ENCODE data around the gene NUP205.
"Not testable (repeated sequence)": the region's sequence is repeated elsewhere in the genome, so short reads cannot be mapped to it uniquely, and the experiment has no call there.

The NUP205 gene

DNA sequence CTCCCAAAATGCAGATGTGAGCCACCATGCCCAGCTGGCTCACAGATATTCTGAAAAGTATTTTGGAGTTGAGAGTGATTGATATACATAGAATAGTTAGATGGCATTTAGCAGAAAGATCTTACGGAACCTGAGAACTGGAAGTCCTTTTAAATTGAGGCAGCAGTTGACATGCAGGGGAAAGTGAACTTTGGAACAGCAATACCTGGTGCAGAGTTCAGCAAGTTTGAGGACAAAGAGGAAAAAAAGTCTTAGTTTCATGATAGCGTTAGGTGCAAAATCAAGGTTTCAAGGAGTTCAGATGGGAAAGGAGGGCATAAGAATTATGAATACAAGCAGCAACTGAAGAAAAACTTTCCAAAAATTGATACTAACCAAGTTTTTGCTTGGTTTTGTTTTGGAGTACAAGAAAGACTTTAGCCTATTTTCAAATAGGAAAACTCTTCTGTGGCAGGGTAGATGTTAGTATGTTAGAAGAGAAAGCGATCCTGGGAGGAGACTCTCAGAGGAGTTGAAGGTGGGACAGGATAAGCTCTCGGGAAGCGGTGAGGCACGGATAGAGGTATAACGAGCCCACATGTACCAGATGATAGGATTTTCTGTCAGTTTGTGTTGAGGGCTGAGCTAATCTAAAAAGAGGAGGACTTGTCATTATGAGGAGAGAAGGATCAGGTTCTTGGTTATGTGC, 76.6 kb downstream of the NUP205 start:
- Histone ChIP-seq H3K36me3 (ENCODE audit: control insufficient read depth, low read depth, low read length) (peaks cover 88% of the 10 kb centered on the region), H3K4me1 (ENCODE audit: control insufficient read depth, low read depth, low read length) (no peaks in the 10 kb centered on the region), H3K27me3 (ENCODE audit: control insufficient read depth, insufficient read depth, low read length) (no peaks in the 10 kb centered on the region), H3K4me3 (ENCODE audit: low read length) (no peak overlapping the region), H3K9me3 (ENCODE audit: control insufficient read depth, low read depth, low read length) (no peaks in the 10 kb centered on the region), H3K9ac (ENCODE audit: low read length) (no peak overlapping the region), H3K27ac (ENCODE audit: low read length) (no peak overlapping the region)

DNA sequence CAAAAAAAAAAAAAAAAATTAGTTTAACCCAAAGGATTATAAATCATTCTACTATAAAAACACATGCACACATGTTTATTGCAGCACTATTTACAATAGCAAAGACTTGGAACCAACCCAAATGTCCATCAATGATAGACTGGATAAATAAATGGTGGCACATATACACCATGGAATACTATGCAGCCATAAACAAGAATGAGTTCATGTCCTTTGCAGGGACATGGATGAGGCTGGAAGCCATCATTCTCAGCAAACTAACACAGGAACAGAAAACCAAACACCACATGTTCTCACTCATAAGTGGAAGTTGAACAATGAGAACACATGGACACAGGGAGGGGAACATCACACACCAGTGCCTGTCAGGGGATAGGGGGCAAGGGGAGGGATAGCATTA, 82.0 kb downstream of the NUP205 start:
- not testable (repeated sequence) for H3K9ac ChIP-seq (ENCODE audit: low read length); H3K27me3 ChIP-seq (ENCODE audit: control insufficient read depth, insufficient read depth, low read length); H3K4me1 ChIP-seq (ENCODE audit: control insufficient read depth, low read depth, low read length); H3K4me3 ChIP-seq (ENCODE audit: low read length); H3K9me3 ChIP-seq (ENCODE audit: control insufficient read depth, low read depth, low read length); H3K27ac ChIP-seq (ENCODE audit: low read length)
- H3K36me3 ChIP-seq (ENCODE audit: control insufficient read depth, low read depth, low read length): peaks cover 93% of the 10 kb centered on the region

GRCh38 chr7:135644154-135644553, 86.4 kb downstream of the NUP205 start:
- H3K4me3 ChIP-seq (ENCODE audit: low read length): no peak overlapping the region
- no peaks in the 10 kb centered on the region for H3K4me1 ChIP-seq (ENCODE audit: control insufficient read depth, low read depth, low read length)
- no peaks in the 10 kb centered on the region for H3K27me3 ChIP-seq (ENCODE audit: control insufficient read depth, insufficient read depth, low read length)
- no peak overlapping the region for H3K27ac ChIP-seq (ENCODE audit: low read length)
- peaks cover 96% of the 10 kb centered on the region for H3K36me3 ChIP-seq (ENCODE audit: control insufficient read depth, low read depth, low read length)
- no peaks in the 10 kb centered on the region for H3K9me3 ChIP-seq (ENCODE audit: control insufficient read depth, low read depth, low read length)
- no peak overlapping the region for H3K9ac ChIP-seq (ENCODE audit: low read length)

DNA sequence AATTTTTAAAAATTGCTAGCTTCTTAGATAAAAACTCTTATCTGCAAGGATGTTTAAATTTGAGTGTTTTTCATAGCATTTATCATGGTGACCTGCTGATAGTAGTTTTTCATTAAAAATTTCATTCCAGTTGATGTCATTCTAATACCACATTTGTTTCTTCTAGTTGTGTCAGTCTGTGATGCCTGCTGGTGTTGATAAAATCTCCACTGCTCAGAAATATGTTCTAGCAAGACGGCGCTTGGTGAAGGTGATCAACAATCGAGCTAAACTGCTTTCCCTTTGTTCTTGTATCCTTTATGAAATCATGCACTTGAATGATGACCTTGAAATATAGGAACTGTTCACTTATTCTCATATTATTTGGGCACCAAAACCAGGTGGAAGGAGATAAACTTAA, 87.0 kb downstream of the NUP205 start:
- H3K9me3 ChIP-seq (ENCODE audit: control insufficient read depth, low read depth, low read length): no peaks in the 10 kb centered on the region
- no peak overlapping the region for H3K27ac ChIP-seq (ENCODE audit: low read length)
- H3K9ac ChIP-seq (ENCODE audit: low read length): no peak overlapping the region
- no peaks in the 10 kb centered on the region for H3K27me3 ChIP-seq (ENCODE audit: control insufficient read depth, insufficient read depth, low read length)
- peaks cover 95% of the 10 kb centered on the region for H3K36me3 ChIP-seq (ENCODE audit: control insufficient read depth, low read depth, low read length)
- no peak overlapping the region for H3K4me3 ChIP-seq (ENCODE audit: low read length)
- no peaks in the 10 kb centered on the region for H3K4me1 ChIP-seq (ENCODE audit: control insufficient read depth, low read depth, low read length)

DNA sequence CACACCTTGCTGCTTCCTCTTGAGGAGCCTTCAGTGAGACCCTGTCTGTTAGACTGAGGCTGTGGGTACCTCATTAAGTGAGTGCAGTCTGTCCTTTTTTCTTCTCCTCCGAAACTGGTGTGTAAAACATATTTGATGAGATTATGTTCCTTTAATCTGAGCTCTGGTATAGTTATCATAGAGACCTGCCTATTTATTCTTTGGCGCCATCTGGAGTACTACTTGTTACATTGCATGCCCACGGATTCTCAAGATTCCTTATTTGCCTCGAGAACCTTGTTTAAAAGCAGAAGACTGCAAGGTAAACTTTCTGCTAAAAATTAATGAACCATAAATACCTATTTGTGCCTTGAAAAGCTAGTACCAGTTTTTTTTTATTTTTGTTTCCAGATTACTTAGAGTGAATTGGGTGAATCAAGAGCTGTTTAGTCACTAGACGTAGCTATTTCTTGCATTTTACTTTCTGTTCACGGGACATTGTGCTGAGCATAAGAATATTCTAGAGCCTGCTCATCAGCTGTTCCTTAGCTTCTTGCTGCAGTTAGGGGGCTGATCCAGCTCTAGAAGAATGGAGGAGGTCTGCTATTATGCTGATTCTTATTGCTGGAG, 87.7 kb downstream of the NUP205 start:
- Histone ChIP-seq H3K27ac (ENCODE audit: low read length) (no peak overlapping the region), H3K27me3 (ENCODE audit: control insufficient read depth, insufficient read depth, low read length) (no peaks in the 10 kb centered on the region), H3K4me3 (ENCODE audit: low read length) (no peak overlapping the region), H3K9ac (ENCODE audit: low read length) (no peak overlapping the region), H3K9me3 (ENCODE audit: control insufficient read depth, low read depth, low read length) (no peaks in the 10 kb centered on the region), H3K36me3 (ENCODE audit: control insufficient read depth, low read depth, low read length) (peaks cover 88% of the 10 kb centered on the region), H3K4me1 (ENCODE audit: control insufficient read depth, low read depth, low read length) (no peaks in the 10 kb centered on the region)

- Histone ChIP-seq H3K4me3 (ENCODE audit: low read length) (no peak overlapping the region), H3K27ac (ENCODE audit: low read length) (no peak overlapping the region), H3K4me1 (ENCODE audit: control insufficient read depth, low read depth, low read length) (no peaks in the 10 kb centered on the region), H3K36me3 (ENCODE audit: control insufficient read depth, low read depth, low read length) (peaks cover 70% of the 10 kb centered on the region), H3K9me3 (ENCODE audit: control insufficient read depth, low read depth, low read length) (no peaks in the 10 kb centered on the region), H3K27me3 (ENCODE audit: control insufficient read depth, insufficient read depth, low read length) (no peaks in the 10 kb centered on the region), H3K9ac (ENCODE audit: low read length) (no peak overlapping the region)
These were observed 90.0 kb downstream of the NUP205 start for GRCh38 chr7:135647755-135648154.

GRCh38 chr7:135648235-135648634, 90.5 kb downstream of the NUP205 start:
- Histone ChIP-seq H3K4me3 (ENCODE audit: low read length) (no peak overlapping the region), H3K36me3 (ENCODE audit: control insufficient read depth, low read depth, low read length) (peaks cover 66% of the 10 kb centered on the region), H3K27me3 (ENCODE audit: control insufficient read depth, insufficient read depth, low read length) (no peaks in the 10 kb centered on the region), H3K4me1 (ENCODE audit: control insufficient read depth, low read depth, low read length) (no peaks in the 10 kb centered on the region), H3K27ac (ENCODE audit: low read length) (no peak overlapping the region), H3K9ac (ENCODE audit: low read length) (no peak overlapping the region), H3K9me3 (ENCODE audit: control insufficient read depth, low read depth, low read length) (no peaks in the 10 kb centered on the region)

GRCh38 chr7:135650831-135651573, 93.3 kb downstream of the NUP205 start:
- no peak overlapping the region for H3K4me3 ChIP-seq (ENCODE audit: low read length)
- no peak overlapping the region for H3K9ac ChIP-seq (ENCODE audit: low read length)
- no peaks in the 10 kb centered on the region for H3K4me1 ChIP-seq (ENCODE audit: control insufficient read depth, low read depth, low read length)
- no peak overlapping the region for H3K27ac ChIP-seq (ENCODE audit: low read length)
- H3K36me3 ChIP-seq (ENCODE audit: control insufficient read depth, low read depth, low read length): peaks cover 38% of the 10 kb centered on the region
- no peaks in the 10 kb centered on the region for H3K27me3 ChIP-seq (ENCODE audit: control insufficient read depth, insufficient read depth, low read length)
- no peaks in the 10 kb centered on the region for H3K9me3 ChIP-seq (ENCODE audit: control insufficient read depth, low read depth, low read length)

DNA sequence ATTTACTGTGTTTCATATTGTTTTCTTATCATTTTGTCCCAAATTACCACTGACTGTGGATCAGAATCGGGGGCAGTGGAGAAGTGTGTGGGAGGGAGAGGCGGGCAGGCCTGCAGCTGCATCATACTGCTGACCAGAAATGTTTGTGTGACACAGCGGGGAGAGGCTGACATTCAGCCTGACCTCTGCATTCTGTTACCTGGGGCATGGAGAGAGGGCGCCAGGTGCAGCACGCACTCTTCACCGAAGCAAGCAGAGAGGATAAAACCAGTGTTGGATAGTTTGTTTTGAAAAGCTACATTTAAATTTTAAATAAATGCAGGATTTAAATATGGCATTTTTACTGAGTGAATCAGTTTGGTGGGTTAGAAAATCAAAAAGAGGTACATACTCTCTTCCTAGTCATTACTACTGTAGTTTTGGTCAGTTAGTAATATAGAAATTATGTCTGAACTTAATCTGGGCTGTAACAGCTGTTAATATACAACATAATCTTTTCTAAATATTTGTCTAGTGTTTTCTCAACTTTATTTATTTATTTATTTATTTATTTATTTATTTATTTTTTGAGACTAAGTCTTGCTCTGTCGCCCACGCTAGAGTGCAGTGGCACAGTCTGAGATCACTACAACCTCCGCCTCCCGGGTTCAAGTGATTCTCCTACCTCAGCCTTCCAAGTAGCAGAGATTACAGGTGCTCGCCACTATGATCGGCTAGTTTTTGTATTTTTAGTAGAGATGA, 95.8 kb downstream of the NUP205 start:
- peaks cover 15% of the 10 kb centered on the region for H3K36me3 ChIP-seq (ENCODE audit: control insufficient read depth, low read depth, low read length)
- no peak overlapping the region for H3K9ac ChIP-seq (ENCODE audit: low read length)
- no peak overlapping the region for H3K27ac ChIP-seq (ENCODE audit: low read length)
- no peak overlapping the region for H3K4me3 ChIP-seq (ENCODE audit: low read length)
- H3K9me3 ChIP-seq (ENCODE audit: control insufficient read depth, low read depth, low read length): no peaks in the 10 kb centered on the region
- H3K27me3 ChIP-seq (ENCODE audit: control insufficient read depth, insufficient read depth, low read length): no peaks in the 10 kb centered on the region
- H3K4me1 ChIP-seq (ENCODE audit: control insufficient read depth, low read depth, low read length): no peaks in the 10 kb centered on the region

DNA sequence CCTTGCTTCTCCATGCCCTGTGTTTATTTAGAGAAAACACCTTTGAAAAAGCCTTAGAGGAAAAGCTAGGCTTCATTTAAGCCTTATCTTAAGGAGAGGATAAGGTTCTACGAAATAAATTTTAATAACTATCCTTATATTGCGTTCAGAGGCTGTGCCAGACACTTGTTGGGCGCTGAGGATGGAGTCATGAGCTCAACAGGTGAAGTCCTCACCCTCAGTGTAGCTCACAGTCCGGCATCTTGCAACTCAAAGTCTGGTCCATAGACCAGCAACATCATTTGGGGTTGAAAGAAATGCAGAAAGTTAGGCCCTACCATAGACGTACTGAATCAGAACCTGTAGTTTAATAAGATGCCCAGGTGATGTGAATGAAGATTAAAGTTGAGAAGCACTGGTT, 100.8 kb downstream of the NUP205 start:
- Histone ChIP-seq H3K9me3 (ENCODE audit: control insufficient read depth, low read depth, low read length) (no peaks in the 10 kb centered on the region), H3K9ac (ENCODE audit: low read length) (no peak overlapping the region)

GRCh38 chr7:135659159-135659846, 101.6 kb downstream of the NUP205 start:
- Histone ChIP-seq H3K36me3 (ENCODE audit: control insufficient read depth, low read depth, low read length) (no peaks in the 10 kb centered on the region), H3K27ac (ENCODE audit: low read length) (no peak overlapping the region), H3K4me3 (ENCODE audit: low read length) (no peak overlapping the region), H3K9ac (ENCODE audit: low read length) (no peak overlapping the region), H3K9me3 (ENCODE audit: control insufficient read depth, low read depth, low read length) (no peaks in the 10 kb centered on the region), H3K27me3 (ENCODE audit: control insufficient read depth, insufficient read depth, low read length) (no peaks in the 10 kb centered on the region), H3K4me1 (ENCODE audit: control insufficient read depth, low read depth, low read length) (no peaks in the 10 kb centered on the region)

More for the DNA sequence above, 100.8 kb downstream of the NUP205 start:
- no peak overlapping the region for H3K27ac ChIP-seq (ENCODE audit: low read length)
- no peaks in the 10 kb centered on the region for H3K27me3 ChIP-seq (ENCODE audit: control insufficient read depth, insufficient read depth, low read length)
- no peak overlapping the region for H3K4me3 ChIP-seq (ENCODE audit: low read length)
- no peaks in the 10 kb centered on the region for H3K4me1 ChIP-seq (ENCODE audit: control insufficient read depth, low read depth, low read length)
- no peaks in the 10 kb centered on the region for H3K36me3 ChIP-seq (ENCODE audit: control insufficient read depth, low read depth, low read length)
